Smooth muscle cell of bladder (primary cell): ENCODE data around the gene ANKRD39. TPM values are rescaled to one million over a fixed set of nuclear protein-coding genes. Genes with fewer than 3 reads are reported as not detected.

ENCODE experiments used
- total RNA-seq: library from RNA; depleted of rRNA; stranded (reverse); fragments of >200 nt; gene quantifications from 2 replicates; pipeline ENCODE4 v1.2.3, GENCODE V29; 2014

The ANKRD39 gene
- 6.3 and 6.4 TPM in 2 replicates for total RNA-seq

GRCh38 chr2:96857667-96858372 lies at the start of gene ANKRD39:
ANKRD39 (minus strand) TSS chr2:96858016; CDS start chr2:96857987, 29 bp downstream.

GRCh38 chr2:96869822-96870625 lies 12.2 kb upstream of the ANKRD39 start, which contains the start of gene SEMA4C:
SEMA4C (minus strand) TSS chr2:96870080; CDS start chr2:96867886, 2,194 bp downstream.

GRCh38 chr2:96843538-96844268 lies 14.1 kb downstream of the ANKRD39 start, which contains the start of gene ANKRD23:
ANKRD23 (minus strand) TSS chr2:96844021; CDS start chr2:96843992, 29 bp downstream.

GRCh38 chr2:96816127-96816835 lies 41.5 kb downstream of the ANKRD39 start, which contains the start of gene CNNM3:
CNNM3 (plus strand) TSS chr2:96816268; CDS start chr2:96816278, 10 bp downstream.

Other genes with a start within 250 kb of the ANKRD39 start
- gene KANSL3, start 219.7 kb downstream of the ANKRD39 start, total RNA-seq = 31.6 and 34.2 TPM in 2 replicates
- gene FER1L5, start 215.3 kb downstream of the ANKRD39 start, total RNA-seq = 1.3 and 1.4 TPM in 2 replicates
- gene LMAN2L, start 118.0 kb downstream of the ANKRD39 start, total RNA-seq = 26.2 and 33.5 TPM in 2 replicates
- 2.1 and 2.2 TPM in 2 replicates for gene CNNM4, start 97.1 kb downstream of the ANKRD39 start, total RNA-seq
- 4.6 and 7.0 TPM in 2 replicates for gene CNNM3, start 41.7 kb downstream of the ANKRD39 start, total RNA-seq
- 1.00 and 1.3 TPM in 2 replicates for gene ANKRD23, start 14.0 kb downstream of the ANKRD39 start, total RNA-seq
- gene SEMA4C, start 12.1 kb upstream of the ANKRD39 start, total RNA-seq = 18.3 and 22.1 TPM in 2 replicates
- not detected in 2 replicates for gene FAM178B, start 128.6 kb upstream of the ANKRD39 start, total RNA-seq
- gene FAHD2B, start 236.9 kb upstream of the ANKRD39 start, total RNA-seq = 7.0 and 7.5 TPM in 2 replicates